HG02938 (cell line): ENCODE data around the gene OBSCN.

ENCODE experiments used
- ATAC-seq: cut with Tn5 transposase; IDR thresholded peaks from one replicate; pipeline ENCODE4 v1.9.1; 2021; ENCODE audit warnings: mild to moderate bottlenecking, moderate library complexity; ENCODE audit not compliant: unreplicated experiment

OBSCN gene

GRCh38 chr1:228428412-228428811 is 220.6 kb downstream of the OBSCN start:
- no peak for ATAC-seq
